Activated gamma-delta T cell treated with Interleukin-2 at 50 U/mL for 16 hours (primary cell): ENCODE results near the gene TSSC4.

Source experiments
- DNase-seq: peaks from one replicate; pipeline ENCODE4 v3.0.0-alpha.2; 2020

Gene TSSC4

DNA sequence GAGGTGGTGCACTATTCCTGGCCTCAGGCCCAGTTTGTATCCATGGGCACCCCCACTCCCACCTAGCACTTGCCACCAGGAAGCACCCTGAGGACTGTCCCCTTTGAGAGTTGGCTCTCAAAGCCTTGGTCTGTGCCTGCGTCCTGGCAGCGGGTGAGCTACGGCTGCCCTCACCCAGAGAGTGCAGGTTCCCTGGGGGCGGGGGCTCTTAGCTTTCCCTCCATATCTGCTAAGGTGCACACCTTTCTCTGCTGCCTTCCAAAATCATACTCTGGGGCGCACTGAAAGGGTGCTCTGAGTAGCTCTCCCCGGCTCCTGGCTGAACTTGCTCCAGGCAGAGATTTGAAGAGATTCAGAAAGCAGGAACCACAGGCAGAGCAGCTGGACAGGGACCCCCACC lies 51.4 kb downstream of the TSSC4 start:
- no peak for DNase-seq

DNA sequence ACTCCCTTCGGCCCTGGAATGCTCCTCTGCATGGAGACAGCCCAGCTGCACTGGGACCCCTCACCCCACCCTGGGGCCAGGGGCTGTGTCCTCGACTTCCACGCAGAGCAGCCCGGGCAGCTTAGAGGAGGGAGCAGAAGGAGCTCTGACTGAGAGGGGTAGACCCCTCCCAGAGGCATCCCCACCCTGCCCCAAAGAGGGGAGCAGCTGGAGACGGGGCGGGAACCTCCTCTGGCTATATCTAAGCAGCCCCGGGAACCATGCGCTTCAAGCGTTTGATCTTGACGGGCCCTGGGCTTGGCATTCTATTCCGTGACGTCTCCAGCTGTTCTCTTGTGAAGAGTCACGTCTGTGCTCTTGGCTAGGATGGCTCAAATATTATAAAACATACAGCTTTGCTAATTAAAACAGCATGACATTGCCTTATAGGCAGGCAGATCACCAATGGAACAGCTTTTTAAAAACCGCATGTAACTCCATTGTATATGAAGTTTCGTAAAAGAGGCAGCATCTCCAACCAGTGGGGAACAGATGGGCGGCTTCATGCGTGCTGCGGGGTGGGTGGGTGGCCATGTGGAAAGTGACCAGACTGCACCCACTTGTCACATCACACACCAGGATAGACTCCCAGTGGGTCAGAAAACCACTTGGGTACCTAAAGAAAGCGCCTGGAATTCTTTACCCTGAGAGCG lies 51.9 kb downstream of the TSSC4 start:
- DNase-seq: no peak

DNA sequence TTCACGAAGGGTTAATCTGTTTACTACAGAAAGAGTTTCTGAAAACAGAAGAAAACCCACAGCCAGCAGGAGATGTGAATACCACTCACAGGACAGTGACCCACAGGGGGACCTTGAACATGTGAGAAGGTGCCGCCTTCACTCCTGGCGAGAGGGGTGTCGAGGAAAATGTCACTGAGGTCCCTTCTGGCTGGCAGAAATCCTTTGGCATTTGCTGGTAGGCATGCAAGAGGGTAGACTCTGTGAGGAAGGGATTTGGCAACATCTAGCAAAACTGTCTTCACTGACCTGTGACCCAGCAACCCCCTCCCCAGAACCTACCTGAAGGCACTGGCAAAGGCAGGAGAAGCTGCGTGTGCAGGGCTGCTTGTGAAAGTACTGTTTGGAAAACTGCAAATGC lies 52.9 kb downstream of the TSSC4 start:
- no peak for DNase-seq
